NCI-H1436 treated with DMSO at 0.1 percent for 48 hours (cell line): ENCODE results near the gene CBLB.
"Not testable (repeated sequence)": the region's sequence is repeated elsewhere in the genome, so short reads cannot be mapped to it uniquely, and the experiment has no call there.

Source experiments
- DNase-seq: peaks from one replicate; lab custom pipeline; 2025; lab: John Stamatoyannopoulos, UW

CBLB gene

DNA sequence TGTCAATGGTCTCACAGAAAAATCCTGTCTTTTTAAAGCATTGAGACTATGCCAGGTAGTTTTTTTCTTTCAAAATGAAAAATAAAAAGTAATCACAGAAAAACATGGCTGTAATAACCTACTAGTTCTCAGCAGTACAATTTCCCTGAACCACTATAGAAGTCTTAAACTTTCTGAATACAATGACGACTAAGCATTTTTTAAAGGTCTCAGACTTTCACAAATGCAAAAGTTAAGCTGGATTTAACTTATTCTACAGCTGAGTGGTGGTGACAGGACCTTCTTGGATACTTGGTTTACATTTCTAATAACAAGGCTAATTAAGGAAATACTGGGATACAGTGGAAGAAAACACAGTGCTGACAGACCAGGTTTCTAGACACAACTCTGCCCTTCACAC lies 81.8 kb downstream of the CBLB start:
- DNase-seq, result no peak

GRCh38 chr3:105786241-105786640 lies 82.6 kb downstream of the CBLB start:
- no peak for DNase-seq

- DNase-seq, result no peak
Measured at GRCh38 chr3:105785803-105786202, 83.0 kb downstream of the CBLB start.

DNA sequence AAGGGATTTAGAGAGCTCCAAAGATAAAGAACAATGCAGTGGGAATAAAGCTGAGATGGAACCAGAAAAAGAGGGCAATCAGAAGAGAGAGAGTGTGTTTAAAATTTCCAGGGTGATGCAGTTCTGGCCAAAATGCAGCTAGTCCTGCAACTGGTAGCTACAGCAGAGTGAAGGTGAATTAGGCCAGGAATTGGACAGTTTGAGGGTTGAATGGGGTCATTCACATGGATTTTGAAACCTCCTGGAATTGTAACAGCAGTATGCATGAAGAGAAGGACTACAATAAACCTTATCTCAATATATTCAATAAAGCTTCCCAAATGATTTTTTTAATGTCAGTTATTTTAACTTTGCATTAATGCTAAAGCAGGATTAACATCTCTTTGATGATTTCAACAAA lies 85.2 kb downstream of the CBLB start:
- DNase-seq, result no peak

GRCh38 chr3:105781871-105782270 lies 86.9 kb downstream of the CBLB start:
- DNase-seq, result no peak

DNA sequence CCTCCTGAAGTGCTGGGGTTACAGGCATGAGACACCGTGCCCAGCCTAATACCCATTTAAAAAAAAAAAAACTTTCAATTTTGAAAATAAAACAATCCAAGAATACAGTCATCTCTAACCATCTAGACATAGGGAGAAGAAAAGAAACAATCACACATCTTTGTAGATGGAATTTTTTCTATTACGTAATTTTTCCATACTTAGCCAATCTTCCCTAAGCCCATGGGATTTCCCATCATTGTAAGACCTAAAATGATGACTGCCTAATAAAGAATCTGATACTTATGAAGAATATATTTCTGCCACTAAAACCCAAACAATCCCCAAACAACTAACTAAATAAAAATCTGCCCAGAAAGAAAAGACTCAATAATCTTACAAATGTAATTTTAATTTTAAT lies 88.7 kb downstream of the CBLB start:
- no peak for DNase-seq

DNA sequence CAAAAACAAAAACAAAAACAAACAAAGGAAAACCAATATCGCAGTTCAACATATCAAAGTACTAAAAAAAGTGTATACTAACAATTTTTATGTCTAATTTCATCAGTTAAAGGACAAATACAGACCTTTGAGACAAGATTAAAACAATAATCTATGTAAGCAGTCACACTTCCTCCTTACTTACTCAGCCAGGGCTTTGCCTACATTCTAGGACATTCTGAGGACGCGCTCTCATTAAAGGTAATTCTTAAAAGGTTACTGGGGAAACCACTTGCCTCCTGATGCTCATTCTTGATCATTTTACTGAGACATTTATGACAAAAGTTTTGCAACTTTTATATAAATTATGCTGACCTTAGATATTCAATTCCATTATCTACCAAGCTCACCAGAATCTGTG lies 93.4 kb downstream of the CBLB start:
- DNase-seq, result no peak

DNA sequence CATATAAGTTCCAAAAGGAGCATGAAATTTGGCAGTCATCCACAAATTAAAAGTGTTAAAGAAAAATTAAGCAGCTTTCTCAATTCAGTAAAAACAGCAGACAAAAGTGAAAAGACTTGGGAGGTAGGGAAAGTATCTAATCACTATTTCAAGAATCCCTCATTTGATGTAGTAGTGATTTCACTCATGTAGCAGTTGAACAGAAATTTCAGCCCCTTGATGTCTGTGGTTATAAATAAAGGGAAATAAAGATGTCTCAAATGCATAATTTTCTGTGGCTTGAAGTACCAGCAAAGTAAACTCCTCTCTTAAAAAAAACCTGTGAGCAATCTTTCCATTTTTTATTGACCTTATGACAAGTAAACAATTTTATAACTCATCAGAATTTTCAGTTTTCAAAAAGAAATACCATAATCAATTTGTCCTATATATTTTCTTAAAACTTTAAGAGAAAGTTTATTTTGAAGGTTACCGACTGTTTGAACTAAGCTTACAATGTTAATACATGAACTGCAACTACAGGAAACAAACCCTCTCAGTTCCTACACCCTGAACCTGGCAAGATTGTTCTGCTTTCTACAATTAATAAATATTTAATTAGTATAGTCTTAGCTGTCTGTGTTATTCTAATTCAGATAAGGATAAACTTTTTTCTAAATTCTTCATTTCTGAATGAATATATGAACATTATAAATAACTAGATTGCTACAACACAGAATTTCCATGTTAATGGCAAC lies 94.2 kb downstream of the CBLB start:
- no peak for DNase-seq

DNA sequence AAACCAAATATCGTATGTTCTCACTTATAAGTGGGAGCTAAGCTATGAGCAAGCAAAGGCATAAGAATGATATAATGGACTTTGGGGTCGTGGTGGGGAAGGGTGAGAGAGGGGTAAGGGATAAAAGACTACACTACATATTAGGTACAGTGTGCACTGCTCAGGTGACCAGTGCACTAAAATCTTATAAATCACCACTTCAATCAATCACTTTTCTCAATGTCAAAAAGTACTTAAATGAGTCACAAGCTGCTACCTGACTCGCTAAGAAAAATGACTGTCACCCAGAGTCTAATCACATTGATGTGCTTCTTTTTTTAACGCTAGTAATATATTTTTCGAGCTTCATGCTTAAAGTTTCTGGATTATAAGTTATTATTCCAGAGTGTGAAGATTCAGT lies 95.5 kb downstream of the CBLB start:
- DNase-seq, result no peak

DNA sequence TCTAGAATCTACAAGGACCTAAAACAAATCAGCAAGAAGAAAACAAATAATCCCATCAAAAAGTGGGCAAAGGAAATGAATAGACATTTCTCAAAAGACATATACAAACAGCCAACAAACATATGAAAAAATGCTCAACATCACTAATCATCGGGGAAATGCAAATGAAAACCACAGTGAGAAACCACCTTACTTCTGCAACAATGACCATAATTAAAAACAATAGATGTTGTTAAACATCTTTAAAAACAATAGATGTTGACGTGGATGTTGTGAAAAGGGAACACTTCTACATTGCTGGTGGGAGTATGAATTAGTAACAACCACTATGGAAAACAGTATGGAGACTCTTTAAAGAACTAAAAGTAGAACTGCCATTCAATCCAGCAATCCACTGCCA lies 96.2 kb downstream of the CBLB start:
- no peak for DNase-seq

GRCh38 chr3:105771392-105771791 lies 97.4 kb downstream of the CBLB start:
- DNase-seq, result no peak

DNA sequence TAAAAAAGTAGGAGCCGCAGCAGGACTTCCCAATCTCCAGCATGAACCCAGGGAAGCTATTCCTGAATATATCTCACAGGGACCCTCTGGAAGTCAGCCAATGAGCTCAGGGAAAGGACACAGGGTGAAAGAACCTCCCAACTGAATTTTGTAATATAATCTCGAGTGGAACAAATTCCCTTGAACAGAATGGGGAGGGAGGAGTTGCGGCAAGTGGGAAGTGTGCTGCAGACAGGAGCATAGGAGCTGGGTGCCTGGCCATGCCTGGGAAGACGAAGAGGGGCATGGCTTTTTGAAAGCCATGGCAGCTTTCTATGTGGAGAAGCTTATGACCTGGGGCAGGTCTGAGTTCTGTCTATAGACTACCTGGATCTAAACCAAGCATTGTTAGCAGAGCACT lies 98.4 kb downstream of the CBLB start:
- no peak for DNase-seq

- no peak for DNase-seq
Measured at GRCh38 chr3:105767776-105768175, 101.0 kb downstream of the CBLB start.

DNA sequence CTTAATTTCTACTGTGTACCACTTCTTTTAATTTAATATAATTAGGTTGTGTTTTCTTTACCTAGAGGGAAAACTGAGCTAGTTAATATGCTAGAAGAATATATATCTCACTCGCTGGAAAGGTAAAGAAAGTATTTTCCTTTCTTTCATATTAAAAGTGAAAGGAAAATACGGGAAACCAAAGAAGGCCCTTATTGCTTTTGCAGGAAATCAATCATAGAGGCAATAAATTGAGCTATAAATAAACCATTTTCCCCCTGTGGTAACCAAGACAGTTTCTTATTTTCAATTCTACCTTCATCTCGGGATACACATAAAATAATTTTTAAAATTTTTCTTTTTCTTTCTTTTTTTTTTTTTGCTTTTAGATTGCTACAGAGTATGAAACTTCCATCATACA lies 101.6 kb downstream of the CBLB start:
- no peak for DNase-seq

- DNase-seq, result no peak
Measured at GRCh38 chr3:105765308-105765639, 103.5 kb downstream of the CBLB start.

- DNase-seq, result no peak
Measured at GRCh38 chr3:105764378-105765307, 104.2 kb downstream of the CBLB start.

DNA sequence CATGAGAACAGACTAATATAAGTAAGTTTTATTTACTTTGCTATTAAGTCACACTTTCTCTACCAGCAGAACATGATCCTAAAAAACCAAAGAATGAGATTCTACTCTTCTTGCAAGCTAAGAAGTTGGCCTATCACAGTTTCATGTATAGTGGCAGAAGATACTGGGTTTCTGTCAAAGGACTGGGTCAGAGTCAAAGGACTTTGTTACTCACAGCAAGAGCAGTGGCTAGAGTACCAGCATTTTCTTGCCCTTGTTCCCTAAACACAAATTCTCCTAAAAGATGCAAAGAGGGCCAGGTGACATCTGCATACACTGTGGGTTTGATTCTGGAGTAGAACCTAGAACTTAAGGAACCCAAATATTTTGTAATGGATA lies 105.2 kb downstream of the CBLB start:
- no peak for DNase-seq

- no peak for DNase-seq
Measured at GRCh38 chr3:105762749-105763658, 105.8 kb downstream of the CBLB start.

- not testable (repeated sequence) for DNase-seq
Measured at GRCh38 chr3:105762214-105762613, 106.6 kb downstream of the CBLB start.

DNA sequence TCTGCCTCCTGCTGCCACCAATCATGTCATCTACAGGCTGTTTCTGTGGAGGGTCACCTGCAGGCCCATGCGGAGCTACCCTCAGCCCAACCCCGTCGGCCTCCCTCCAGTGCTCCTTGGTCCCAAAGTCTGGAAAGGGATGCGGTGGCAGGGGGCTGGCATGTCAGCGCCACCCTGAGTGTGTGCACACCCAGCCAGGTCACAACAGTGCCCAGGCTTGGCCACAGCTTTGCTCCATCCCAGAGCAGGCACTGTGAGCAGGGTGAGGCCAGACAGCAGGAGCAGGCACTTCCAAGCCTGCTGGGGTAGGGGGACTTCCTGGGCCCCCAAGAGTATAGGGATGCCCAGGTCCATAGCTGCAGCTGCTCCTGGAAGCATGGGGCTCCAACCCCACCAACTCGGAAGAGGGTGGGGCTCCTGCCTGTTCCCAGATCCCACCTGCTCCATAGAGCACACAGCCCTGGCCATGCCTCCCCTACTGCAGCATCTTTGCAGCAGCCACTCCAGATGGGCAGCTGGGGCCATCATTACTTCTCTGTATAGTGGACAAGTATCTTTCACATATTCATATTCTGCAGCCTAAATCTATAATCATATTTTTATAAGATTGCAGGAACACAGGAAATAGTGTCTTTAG lies 109.3 kb downstream of the CBLB start:
- DNase-seq, result no peak

GRCh38 chr3:105758451-105758850 lies 110.4 kb downstream of the CBLB start:
- DNase-seq, result no peak
